GM18909 (cell line): ENCODE results near the gene MAP3K5.
A peak's percentile ranks its signal among the peaks of the same experiment; 100 is the strongest.
"Not testable (repeated sequence)": the region's sequence is repeated elsewhere in the genome, so short reads cannot be mapped to it uniquely, and the experiment has no call there.

Experiments used
- ATAC-seq: cut with Tn5 transposase; IDR thresholded peaks from one replicate; pipeline ENCODE4 v1.9.1; 2021; ENCODE audit warnings: mild to moderate bottlenecking; ENCODE audit not compliant: unreplicated experiment, poor library complexity

The MAP3K5 gene

GRCh38 chr6:136728033-136728939, 64.0 kb downstream of the MAP3K5 start:
- ATAC-seq: no peak

DNA sequence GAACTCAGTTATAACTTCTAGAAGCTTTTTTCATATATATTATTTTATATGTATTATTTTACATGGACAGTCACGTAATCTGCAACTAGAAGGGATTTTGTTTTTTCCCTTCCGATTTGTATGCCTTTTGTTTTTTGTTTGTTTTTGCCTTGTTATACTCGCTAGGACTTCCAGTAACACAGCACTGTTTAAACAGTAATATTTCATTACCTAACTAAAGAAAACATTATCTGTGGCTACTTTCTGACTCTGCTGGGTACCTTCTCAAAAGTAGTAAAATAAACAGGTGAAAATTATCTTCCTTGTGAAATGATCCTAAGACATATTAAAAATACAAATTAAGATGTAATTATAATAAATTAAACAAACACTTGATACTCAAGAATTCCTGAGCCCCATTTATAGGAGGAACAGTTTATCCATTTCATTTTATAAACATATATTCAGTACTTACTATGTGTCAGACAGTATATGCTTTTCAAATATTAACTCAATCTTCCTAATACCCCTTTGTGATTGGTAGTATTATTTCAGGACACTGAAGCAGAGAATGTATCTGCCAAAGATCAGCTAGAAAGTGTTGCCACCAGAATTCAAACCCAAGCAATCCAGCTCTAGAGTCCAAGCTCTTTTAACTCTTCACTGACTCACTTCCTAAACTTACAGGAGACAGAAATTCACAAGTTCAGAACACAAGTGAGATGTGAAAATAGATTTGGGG, 65.3 kb downstream of the MAP3K5 start:
- no peak for ATAC-seq

DNA sequence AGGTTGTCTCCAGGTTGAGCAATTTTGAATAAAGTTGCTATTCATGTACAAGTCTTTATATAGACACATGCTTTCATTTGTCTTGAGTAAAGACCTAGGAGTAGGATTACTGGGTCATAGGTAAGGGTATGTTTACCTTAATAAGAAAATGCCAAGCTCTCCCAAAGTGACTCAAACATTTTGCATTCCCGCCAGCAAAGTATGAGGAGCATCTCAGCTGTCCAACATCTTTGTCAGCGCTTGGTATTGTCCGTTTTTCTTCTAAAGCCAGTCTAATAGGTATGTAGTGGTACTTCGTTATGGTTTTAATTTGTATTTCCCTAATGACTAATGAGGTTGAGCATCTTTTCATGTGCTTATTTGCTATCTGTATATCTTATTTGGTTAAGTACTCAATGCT, 67.2 kb downstream of the MAP3K5 start:
- ATAC-seq: no peak

GRCh38 chr6:136723780-136724179, 68.5 kb downstream of the MAP3K5 start:
- ATAC-seq: peak; percentile 59

DNA sequence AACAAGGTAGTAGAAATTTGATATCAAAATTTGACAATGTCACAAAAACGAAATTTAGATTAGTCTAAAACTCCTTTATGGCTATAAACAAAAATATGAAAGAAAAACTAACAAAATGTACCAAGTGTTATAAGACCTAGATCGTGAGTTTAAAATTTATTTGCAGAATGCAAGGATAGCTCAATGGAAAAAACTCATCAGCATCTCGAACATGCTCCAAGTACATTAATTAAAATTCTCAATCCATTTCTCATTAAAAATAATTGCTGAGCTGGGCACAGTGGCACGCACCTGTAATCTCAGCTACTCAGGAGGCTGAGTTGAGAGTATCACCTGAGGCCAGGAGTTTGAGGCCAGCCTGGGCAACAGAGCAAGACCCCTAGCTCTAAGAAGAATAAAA, 70.8 kb downstream of the MAP3K5 start:
- no peak for ATAC-seq

- ATAC-seq: peak; percentile 55
These were observed 72.1 kb downstream of the MAP3K5 start for GRCh38 chr6:136720045-136720770.

GRCh38 chr6:136719280-136720044, 72.8 kb downstream of the MAP3K5 start:
- ATAC-seq: peak; percentile 49

DNA sequence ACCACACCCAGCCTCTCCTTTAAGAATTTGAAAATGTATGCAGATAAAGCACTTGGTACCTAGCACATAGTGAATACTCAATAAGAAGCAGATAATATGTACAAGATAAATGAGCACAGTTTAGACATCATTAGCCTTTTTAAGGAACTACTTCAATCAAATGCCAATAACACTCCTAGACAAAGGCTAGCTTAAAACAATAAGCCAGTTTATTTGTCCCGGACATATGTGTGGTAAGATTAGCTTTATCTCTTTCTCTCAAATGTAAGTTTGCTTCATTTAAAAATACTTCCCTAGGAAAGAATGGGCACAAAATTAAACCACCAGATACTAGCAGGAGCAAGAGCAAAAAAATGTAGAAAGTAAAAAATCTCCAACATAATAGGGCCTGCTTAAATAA, 73.8 kb downstream of the MAP3K5 start:
- no peak for ATAC-seq

DNA sequence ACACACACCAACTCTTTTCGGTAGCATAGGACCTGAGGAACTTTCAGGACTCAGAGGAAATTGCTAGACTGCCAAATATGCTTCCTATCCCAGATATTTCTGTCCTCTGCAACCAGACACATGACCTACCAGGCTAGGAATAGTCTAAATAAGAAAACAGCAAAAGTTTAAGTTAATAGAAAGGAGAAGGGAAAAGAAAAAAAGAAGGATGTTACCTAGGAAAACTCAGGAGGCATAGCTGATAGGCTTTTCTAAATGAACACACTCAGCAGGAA, 74.6 kb downstream of the MAP3K5 start:
- ATAC-seq: no peak

GRCh38 chr6:136716917-136717715, 75.2 kb downstream of the MAP3K5 start:
- ATAC-seq: peak; percentile 51

DNA sequence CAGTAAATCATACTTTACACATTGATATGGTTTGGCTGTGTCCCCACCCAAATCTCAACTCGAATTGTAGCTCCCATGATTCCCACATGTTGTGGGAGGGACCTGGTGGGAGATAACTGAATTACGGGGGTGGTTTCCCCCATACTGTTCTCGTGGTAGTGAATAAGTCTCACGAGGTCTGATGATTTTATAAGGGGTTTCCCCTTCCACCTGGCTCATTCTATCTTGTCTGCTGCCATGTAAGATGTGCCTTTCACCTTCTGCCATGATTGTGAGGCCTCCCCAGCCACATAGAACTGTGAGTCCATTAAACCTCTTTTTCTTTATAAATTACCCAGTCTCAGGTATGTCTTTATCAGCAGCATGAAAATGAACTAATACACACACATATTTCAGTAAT, 79.6 kb downstream of the MAP3K5 start:
- not testable (repeated sequence) for ATAC-seq

DNA sequence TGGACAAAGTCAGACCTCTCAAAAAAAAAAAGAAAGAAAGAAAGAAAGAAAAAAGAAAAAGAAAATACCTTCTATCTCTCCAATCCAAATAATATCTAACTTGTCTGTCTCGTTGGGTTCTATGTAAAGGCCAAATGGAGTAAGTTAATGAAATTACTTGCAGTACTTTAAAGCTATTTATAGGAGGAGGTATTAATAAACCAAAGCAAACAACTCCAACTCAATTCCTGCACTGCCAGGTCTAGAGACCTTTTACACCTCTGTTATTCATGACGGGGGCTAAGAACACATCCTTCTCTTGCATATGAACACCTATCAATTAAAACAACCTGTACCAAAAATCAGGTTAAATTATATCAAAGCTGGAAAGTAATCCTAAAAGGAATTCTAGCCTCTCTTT, 80.6 kb downstream of the MAP3K5 start:
- ATAC-seq: no peak

DNA sequence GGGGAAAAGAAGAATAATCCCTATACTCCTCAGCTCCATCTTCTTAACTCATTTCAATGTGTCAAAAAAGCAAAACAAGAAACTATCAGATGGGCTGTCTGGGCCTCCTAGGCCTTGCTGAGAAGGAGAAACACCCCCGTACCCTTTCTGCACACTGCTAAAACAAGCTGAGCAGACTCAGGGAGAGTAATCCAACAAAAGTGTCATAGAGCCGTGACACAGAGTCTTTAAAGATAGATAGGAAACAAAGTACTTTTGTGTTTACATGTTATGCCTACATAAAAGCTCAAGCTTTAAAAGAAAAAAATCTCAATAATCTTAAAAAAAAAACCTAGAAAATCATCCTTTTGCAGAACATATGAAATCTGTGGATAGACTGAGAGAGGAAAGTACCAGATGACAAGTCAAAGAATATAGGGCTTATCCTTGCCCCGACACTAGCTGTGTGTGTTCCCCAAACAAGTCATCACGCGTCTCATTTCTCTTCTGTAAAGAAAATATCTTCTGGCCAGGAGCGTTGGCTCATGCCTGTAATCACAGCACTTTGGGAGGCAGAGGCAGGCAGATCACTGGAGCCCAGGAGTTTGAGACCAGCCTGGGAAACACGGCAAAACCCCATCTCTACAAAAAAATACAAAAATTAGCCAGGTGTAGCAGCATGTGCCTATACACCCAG, 81.3 kb downstream of the MAP3K5 start:
- ATAC-seq: no peak

DNA sequence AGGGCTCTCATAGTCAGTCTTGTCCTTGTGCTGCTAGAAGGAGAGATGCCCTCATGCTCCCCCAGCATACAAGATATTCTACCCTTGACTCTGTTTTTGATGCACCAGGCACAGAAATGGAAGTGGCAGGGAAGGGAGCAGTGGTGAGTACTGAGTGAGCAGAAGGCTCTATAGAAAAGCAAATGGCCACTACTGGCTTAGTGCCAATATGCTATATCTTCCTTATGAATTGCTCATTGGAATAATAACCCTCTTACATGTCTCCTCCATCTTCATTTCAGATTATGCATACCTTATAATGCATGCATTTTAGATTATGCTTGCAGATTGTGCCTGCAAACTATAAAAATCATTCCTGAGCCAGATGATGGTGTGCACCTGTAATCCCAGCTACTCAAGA, 82.8 kb downstream of the MAP3K5 start:
- no peak for ATAC-seq

GRCh38 chr6:136706430-136706829, 85.8 kb downstream of the MAP3K5 start:
- no peak for ATAC-seq

DNA sequence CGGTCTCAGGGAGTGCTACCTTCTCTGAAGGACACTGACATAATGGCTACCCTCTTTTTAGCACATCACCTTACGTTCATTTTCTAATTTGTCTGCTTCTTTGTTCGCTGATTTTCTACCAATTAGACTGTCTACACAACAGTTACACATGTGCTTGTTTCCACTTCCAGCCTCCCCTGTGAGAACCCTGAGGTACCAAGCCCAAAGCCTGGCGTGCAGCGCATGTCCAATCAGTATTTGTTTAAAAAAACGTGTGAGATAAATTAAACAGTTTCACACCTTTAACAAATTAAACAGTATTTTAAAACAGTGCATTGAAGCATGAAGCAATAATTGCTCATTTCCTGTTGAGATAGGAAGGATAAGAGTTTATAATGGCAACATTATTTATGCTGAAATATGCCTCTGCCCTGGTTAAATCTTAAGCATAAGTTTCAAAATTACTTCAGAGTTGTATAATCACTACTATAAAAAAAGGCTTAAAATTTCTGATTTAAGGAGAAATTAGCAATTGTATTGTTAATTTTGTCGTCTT, 88.9 kb downstream of the MAP3K5 start:
- no peak for ATAC-seq

GRCh38 chr6:136701045-136701444, 91.2 kb downstream of the MAP3K5 start:
- no peak for ATAC-seq

DNA sequence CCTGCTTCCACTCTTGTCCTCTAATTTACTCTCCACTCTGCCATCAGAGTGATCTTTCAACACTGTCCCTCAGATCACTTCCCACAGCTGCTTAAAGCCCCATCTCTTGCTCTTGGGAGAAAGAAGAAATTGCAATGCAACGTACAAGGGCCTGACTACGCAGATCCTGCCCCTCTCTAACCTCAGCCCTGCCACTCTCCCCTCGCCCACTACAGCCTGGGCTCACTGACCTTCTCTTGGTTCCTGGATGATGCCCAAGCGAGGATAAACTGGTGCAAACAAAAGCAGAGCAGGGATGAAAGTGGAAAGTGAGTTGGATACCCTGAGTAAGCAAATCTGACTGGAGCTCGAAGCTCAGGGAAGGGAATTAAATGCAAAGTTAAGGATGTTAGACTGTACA, 92.9 kb downstream of the MAP3K5 start:
- ATAC-seq: no peak
